DMS 273 (cell line): ENCODE results near the gene CENPF.
"Not testable (repeated sequence)": the region's sequence is repeated elsewhere in the genome, so short reads cannot be mapped to it uniquely, and the experiment has no call there.

ENCODE experiments used
- DNase-seq: peaks from one replicate; lab custom pipeline; 2025; ENCODE audit not compliant: unreplicated experiment; lab: John Stamatoyannopoulos, UW

Gene CENPF

GRCh38 chr1:214650664-214651063, 47.7 kb downstream of the CENPF start:
- no peak for DNase-seq

- DNase-seq: no peak
Observed at GRCh38 chr1:214657299-214657698, 54.3 kb downstream of the CENPF start.

GRCh38 chr1:214658175-214658574, 55.2 kb downstream of the CENPF start:
- no peak for DNase-seq

GRCh38 chr1:214658785-214659184, 55.8 kb downstream of the CENPF start:
- DNase-seq: peak; percentile 31

GRCh38 chr1:214660190-214660589, 57.2 kb downstream of the CENPF start:
- DNase-seq: peak; percentile 13

- DNase-seq: peak; percentile 51
Observed at GRCh38 chr1:214660900-214661299, 57.9 kb downstream of the CENPF start.

GRCh38 chr1:214662223-214662785, 59.3 kb downstream of the CENPF start:
- no peak for DNase-seq

- no peak for DNase-seq
Observed at GRCh38 chr1:214664651-214665433, 61.8 kb downstream of the CENPF start.

- no peak for DNase-seq
Observed at GRCh38 chr1:214665606-214666110, 62.7 kb downstream of the CENPF start.

- no peak for DNase-seq
Observed at GRCh38 chr1:214666674-214667073, 63.7 kb downstream of the CENPF start.

GRCh38 chr1:214670098-214670497, 67.1 kb downstream of the CENPF start:
- peak; percentile 67 for DNase-seq

- DNase-seq: not testable (repeated sequence)
Observed at GRCh38 chr1:214673029-214673428, 70.0 kb downstream of the CENPF start.

- DNase-seq: no peak
Observed at GRCh38 chr1:214673576-214673975, 70.6 kb downstream of the CENPF start.

- DNase-seq: not testable (repeated sequence)
Observed at GRCh38 chr1:214675524-214675923, 72.5 kb downstream of the CENPF start.

GRCh38 chr1:214676747-214677146, 73.8 kb downstream of the CENPF start:
- DNase-seq: no peak

- no peak for DNase-seq
Observed at GRCh38 chr1:214677945-214678344, 75.0 kb downstream of the CENPF start.

GRCh38 chr1:214678386-214678785, 75.4 kb downstream of the CENPF start:
- DNase-seq: no peak

- no peak for DNase-seq
Observed at GRCh38 chr1:214683621-214684020, 80.6 kb downstream of the CENPF start.

- DNase-seq: peak; percentile 6
Observed at GRCh38 chr1:214685906-214686305, 82.9 kb downstream of the CENPF start.

- no peak for DNase-seq
Observed at GRCh38 chr1:214686497-214686896, 83.5 kb downstream of the CENPF start.

- DNase-seq: no peak
Observed at GRCh38 chr1:214688891-214689290, 85.9 kb downstream of the CENPF start.

GRCh38 chr1:214694769-214695168, 91.8 kb downstream of the CENPF start:
- DNase-seq: no peak
